ENCODE measurements around the gene SYDE2.

The SYDE2 gene

GRCh38 chr1:85240643-85241042 lies 39.8 kb upstream of the SYDE2 start:
- CTCF ChIA-PET, result interaction anchor here (1.0 to 2.3 kb wide), 9 partner anchors 9 to 296 kb away, joined by 4 to 28 read pairs (median 6); partner anchors contain the start of gene C1orf52
- TF ChIP-seq, protein P1, sequence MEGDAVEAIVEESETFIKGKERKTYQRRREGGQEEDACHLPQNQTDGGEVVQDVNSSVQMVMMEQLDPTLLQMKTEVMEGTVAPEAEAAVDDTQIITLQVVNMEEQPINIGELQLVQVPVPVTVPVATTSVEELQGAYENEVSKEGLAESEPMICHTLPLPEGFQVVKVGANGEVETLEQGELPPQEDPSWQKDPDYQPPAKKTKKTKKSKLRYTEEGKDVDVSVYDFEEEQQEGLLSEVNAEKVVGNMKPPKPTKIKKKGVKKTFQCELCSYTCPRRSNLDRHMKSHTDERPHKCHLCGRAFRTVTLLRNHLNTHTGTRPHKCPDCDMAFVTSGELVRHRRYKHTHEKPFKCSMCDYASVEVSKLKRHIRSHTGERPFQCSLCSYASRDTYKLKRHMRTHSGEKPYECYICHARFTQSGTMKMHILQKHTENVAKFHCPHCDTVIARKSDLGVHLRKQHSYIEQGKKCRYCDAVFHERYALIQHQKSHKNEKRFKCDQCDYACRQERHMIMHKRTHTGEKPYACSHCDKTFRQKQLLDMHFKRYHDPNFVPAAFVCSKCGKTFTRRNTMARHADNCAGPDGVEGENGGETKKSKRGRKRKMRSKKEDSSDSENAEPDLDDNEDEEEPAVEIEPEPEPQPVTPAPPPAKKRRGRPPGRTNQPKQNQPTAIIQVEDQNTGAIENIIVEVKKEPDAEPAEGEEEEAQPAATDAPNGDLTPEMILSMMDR (IDR thresholded peaks at IDR 0.05; ENCODE audit: insufficient read depth, low read length, missing control alignments), result no peak
- POLR2A ChIA-PET, result no interaction called here
- no peak overlapping the region for H3K4me3 ChIP-seq (ENCODE audit: low read depth, low read length)
- no peak for DNase-seq (ENCODE audit: low read depth, low spot score)

DNA sequence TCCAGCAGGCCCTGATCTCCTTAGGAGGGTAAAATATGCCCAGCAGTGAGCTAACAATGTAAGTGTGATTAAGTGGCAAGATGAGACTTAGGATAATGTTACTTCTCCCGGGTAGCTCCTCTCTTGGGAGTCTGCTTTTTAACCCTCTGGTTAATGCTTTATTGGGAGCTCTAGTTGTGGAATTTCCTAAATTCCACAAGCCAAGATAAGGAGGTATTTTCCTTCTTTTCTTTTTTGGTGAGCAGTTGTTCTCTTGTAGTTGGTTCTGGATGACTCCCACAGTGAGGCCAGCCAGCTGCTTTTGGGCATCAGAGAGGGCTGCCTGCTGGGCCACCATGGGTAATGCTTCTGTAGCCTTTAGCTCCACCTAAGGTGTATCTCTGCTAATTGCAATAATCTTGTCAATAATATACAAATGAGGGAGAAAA lies 39.4 kb upstream of the SYDE2 start:
- CTCF ChIA-PET, result interaction anchor here (1.0 to 2.3 kb wide), 9 partner anchors 10 to 295 kb away, joined by 4 to 28 read pairs (median 6); partner anchors contain the start of gene C1orf52
- no peak overlapping the region for H3K4me3 ChIP-seq (ENCODE audit: low read depth, low read length)
- TF ChIP-seq, protein P1 (IDR thresholded peaks at IDR 0.05; ENCODE audit: insufficient read depth, low read length, missing control alignments), result no peak
- no peak for DNase-seq (ENCODE audit: low read depth, low spot score)
- POLR2A ChIA-PET, result no interaction called here

DNA sequence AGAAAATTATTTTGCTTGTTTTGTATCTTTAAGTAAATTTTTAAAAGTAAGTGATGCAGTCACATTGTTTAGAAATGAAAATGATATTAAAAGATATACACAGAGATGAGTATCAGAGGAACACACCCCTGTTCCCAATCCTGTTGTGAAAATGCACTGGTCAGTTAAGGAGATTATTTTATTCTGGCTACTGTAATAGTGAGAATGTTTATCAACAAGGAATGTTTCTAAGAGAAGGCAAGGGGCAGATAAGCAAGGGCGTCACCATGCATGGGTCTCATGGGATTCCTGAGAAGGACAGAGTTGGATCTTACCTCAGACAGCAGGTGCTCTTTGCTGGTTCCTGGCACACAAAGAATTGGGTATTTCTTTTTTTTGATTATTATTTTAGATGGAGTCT lies 36.8 kb upstream of the SYDE2 start:
- no peak for DNase-seq (ENCODE audit: low read depth, low spot score)
- ChIA-PET CTCF (no interaction called here), POLR2A (no interaction called here)
- H3K4me3 ChIP-seq (ENCODE audit: low read depth, low read length), result no peak overlapping the region
- TF ChIP-seq, protein P1 (IDR thresholded peaks at IDR 0.05; ENCODE audit: insufficient read depth, low read length, missing control alignments), result no peak

- TF ChIP-seq, protein P1 (IDR thresholded peaks at IDR 0.05; ENCODE audit: insufficient read depth, low read length, missing control alignments), result peak; percentile 26
- POLR2A ChIA-PET, result no interaction called here
- CTCF ChIA-PET, result interaction anchor here (0.7 to 2.6 kb wide), 11 partner anchors 10 to 285 kb away, joined by 3 to 11 read pairs (median 4); partner anchors contain the start of gene C1orf52
- DNase-seq (ENCODE audit: low read depth, low spot score), result no peak
- no peak overlapping the region for H3K4me3 ChIP-seq (ENCODE audit: low read depth, low read length)
These were observed 29.6 kb upstream of the SYDE2 start for GRCh38 chr1:85230305-85230977.

DNA sequence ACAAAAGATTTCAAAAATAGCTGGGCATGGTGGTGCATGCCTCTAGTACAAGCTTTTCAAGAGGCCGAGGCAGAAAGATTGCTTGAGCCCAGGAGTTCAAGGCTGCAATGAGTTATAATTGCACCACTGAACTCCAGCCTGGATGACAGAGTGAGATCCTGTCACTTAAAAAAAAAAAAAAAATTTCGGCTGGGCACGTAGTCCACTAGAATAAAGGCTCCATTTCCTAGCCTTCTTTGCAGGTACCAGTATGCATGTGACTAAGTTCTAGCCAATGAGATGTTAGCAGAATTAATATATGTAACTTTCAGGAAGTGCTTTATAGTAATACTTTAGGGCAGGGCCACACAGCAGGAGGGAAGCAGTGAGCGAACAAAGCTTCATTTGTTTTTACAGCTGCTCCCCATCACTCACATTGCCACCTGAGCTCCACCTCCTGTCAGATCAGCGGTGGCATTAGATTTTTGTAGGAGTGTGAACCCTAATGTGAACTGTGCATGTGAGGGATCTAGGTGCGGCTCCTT lies 28.8 kb upstream of the SYDE2 start:
- TF ChIP-seq, protein P1 (IDR thresholded peaks at IDR 0.05; ENCODE audit: insufficient read depth, low read length, missing control alignments), result no peak
- DNase-seq (ENCODE audit: low read depth, low spot score), result no peak

DNA sequence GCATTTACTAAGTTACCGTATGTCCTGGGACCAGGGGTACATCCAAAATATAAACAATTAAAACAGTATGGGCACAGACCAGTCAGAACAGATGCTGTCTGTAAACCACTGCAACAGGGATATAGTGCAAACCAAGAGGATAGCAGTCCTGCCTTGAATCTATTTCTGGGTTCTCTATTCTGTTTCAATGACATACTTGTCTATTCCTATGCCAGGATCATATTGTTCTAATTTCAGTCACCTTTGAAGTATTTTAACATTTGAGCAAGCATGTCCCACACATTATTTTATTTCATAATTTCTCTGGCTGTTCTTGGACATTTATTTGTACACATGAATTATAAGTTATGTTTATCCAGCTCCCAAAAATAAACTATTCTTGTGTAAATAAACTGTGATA lies 28.2 kb upstream of the SYDE2 start:
- CTCF ChIA-PET, result interaction anchor here (1.2 to 2.6 kb wide), 4 partner anchors 26 to 120 kb away, joined by 3 to 9 read pairs (median 7); partner anchors contain the start of gene C1orf52
- POLR2A ChIA-PET, result no interaction called here

More for the DNA sequence above, 28.8 kb upstream of the SYDE2 start:
- no peak overlapping the region for H3K4me3 ChIP-seq (ENCODE audit: low read depth, low read length)
- ChIA-PET POLR2A (no interaction called here), CTCF (interaction anchor here (1.0 to 2.6 kb wide), 7 partner anchors 11 to 124 kb away, joined by 3 to 11 read pairs (median 6); partner anchors contain the start of gene C1orf52)

More for the DNA sequence above, 28.2 kb upstream of the SYDE2 start:
- TF ChIP-seq, protein P1 (IDR thresholded peaks at IDR 0.05; ENCODE audit: insufficient read depth, low read length, missing control alignments), result no peak
- no peak overlapping the region for H3K4me3 ChIP-seq (ENCODE audit: low read depth, low read length)
- DNase-seq (ENCODE audit: low read depth, low spot score), result no peak
